WTC11 (cell line): ENCODE measurements around the gene GLTPD2.

Experiments used
- CBFB ChIP-seq: sonication (generic); formaldehyde crosslinking; IDR thresholded peaks from 2 replicates; pipeline ENCODE4 v1.8.1; 2022; ENCODE audit warnings: mild to moderate bottlenecking, low read depth, missing genetic modification reagents
- CREB1 ChIP-seq: sonication (generic); formaldehyde crosslinking; IDR thresholded peaks from 2 replicates; pipeline ENCODE4 v1.8.0; 2023; ENCODE audit warnings: mild to moderate bottlenecking, missing genetic modification reagents
- ELF4 ChIP-seq: sonication (generic); formaldehyde crosslinking; IDR thresholded peaks from 2 replicates; pipeline ENCODE4 v1.8.1; 2022; ENCODE audit warnings: low read depth, mild to moderate bottlenecking, moderate library complexity, missing genetic modification reagents
- ESRRA ChIP-seq: sonication (generic); formaldehyde crosslinking; IDR thresholded peaks from 2 replicates; pipeline ENCODE4 v1.8.1; 2022; ENCODE audit warnings: mild to moderate bottlenecking, missing genetic modification reagents, borderline replicate concordance
- IRF2 ChIP-seq: sonication (generic); formaldehyde crosslinking; IDR thresholded peaks from 2 replicates; pipeline ENCODE4 v1.8.0; 2022; ENCODE audit warnings: low read depth, missing genetic modification reagents, borderline replicate concordance
- JUN ChIP-seq: sonication (generic); formaldehyde crosslinking; IDR thresholded peaks from 2 replicates; pipeline ENCODE4 v1.8.0; 2023; ENCODE audit warnings: mild to moderate bottlenecking, missing genetic modification reagents
- SP1 ChIP-seq: sonication (generic); formaldehyde crosslinking; conservative IDR thresholded peaks from 2 replicates; pipeline ENCODE4 v1.8.1; 2022; ENCODE audit warnings: missing genetic modification reagents
- ZBTB43 ChIP-seq: sonication (generic); formaldehyde crosslinking; IDR thresholded peaks from 2 replicates; pipeline ENCODE4 v1.8.1; 2023; ENCODE audit warnings: mild to moderate bottlenecking, missing genetic modification reagents
- TF ChIP-seq, protein P1 (sequence below): fragments of 200-600 bp; IDR thresholded peaks from 2 replicates; pipeline ENCODE4 v1.8.0; 2022; ENCODE audit warnings: antibody characterized with exemption
- TF ChIP-seq, protein P2 (sequence below): fragments of 250-450 bp; sonication (Bioruptor Pico); IDR thresholded peaks from 2 replicates; pipeline ENCODE4 v2.1.2; 2022; ENCODE audit warnings: mild to moderate bottlenecking, moderate library complexity
- TF ChIP-seq, protein P3 (sequence below): sonication (generic); formaldehyde crosslinking; IDR thresholded peaks from 2 replicates; pipeline ENCODE4 v1.8.0; 2023; ENCODE audit warnings: mild to moderate bottlenecking, missing genetic modification reagents
- TF ChIP-seq, protein P4 (sequence below): sonication (generic); formaldehyde crosslinking; IDR thresholded peaks from 2 replicates; pipeline ENCODE4 v1.8.1; 2022; ENCODE audit warnings: low read depth, missing genetic modification reagents, borderline replicate concordance

GRCh38 chr17:4769628-4770027 lies 19.1 kb upstream of the GLTPD2 start:
- TF ChIP-seq, protein P1, sequence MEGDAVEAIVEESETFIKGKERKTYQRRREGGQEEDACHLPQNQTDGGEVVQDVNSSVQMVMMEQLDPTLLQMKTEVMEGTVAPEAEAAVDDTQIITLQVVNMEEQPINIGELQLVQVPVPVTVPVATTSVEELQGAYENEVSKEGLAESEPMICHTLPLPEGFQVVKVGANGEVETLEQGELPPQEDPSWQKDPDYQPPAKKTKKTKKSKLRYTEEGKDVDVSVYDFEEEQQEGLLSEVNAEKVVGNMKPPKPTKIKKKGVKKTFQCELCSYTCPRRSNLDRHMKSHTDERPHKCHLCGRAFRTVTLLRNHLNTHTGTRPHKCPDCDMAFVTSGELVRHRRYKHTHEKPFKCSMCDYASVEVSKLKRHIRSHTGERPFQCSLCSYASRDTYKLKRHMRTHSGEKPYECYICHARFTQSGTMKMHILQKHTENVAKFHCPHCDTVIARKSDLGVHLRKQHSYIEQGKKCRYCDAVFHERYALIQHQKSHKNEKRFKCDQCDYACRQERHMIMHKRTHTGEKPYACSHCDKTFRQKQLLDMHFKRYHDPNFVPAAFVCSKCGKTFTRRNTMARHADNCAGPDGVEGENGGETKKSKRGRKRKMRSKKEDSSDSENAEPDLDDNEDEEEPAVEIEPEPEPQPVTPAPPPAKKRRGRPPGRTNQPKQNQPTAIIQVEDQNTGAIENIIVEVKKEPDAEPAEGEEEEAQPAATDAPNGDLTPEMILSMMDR: no peak
- TF ChIP-seq ESRRA (CRISPR knock-in tag) (no peak), JUN (CRISPR knock-in tag) (no peak), CBFB (CRISPR knock-in tag) (no peak), IRF2 (CRISPR knock-in tag) (no peak), SP1 (CRISPR knock-in tag) (no peak), ZBTB43 (CRISPR knock-in tag) (no peak), CREB1 (no peak), ELF4 (CRISPR knock-in tag) (no peak)
- TF ChIP-seq, protein P2, sequence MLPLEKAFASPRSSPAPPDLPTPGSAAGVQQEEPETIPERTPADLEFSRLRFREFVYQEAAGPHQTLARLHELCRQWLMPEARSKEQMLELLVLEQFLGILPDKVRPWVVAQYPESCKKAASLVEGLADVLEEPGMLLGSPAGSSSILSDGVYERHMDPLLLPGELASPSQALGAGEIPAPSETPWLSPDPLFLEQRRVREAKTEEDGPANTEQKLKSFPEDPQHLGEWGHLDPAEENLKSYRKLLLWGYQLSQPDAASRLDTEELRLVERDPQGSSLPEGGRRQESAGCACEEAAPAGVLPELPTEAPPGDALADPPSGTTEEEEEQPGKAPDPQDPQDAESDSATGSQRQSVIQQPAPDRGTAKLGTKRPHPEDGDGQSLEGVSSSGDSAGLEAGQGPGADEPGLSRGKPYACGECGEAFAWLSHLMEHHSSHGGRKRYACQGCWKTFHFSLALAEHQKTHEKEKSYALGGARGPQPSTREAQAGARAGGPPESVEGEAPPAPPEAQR (CRISPR knock-in tag): no peak
- TF ChIP-seq, protein P3, sequence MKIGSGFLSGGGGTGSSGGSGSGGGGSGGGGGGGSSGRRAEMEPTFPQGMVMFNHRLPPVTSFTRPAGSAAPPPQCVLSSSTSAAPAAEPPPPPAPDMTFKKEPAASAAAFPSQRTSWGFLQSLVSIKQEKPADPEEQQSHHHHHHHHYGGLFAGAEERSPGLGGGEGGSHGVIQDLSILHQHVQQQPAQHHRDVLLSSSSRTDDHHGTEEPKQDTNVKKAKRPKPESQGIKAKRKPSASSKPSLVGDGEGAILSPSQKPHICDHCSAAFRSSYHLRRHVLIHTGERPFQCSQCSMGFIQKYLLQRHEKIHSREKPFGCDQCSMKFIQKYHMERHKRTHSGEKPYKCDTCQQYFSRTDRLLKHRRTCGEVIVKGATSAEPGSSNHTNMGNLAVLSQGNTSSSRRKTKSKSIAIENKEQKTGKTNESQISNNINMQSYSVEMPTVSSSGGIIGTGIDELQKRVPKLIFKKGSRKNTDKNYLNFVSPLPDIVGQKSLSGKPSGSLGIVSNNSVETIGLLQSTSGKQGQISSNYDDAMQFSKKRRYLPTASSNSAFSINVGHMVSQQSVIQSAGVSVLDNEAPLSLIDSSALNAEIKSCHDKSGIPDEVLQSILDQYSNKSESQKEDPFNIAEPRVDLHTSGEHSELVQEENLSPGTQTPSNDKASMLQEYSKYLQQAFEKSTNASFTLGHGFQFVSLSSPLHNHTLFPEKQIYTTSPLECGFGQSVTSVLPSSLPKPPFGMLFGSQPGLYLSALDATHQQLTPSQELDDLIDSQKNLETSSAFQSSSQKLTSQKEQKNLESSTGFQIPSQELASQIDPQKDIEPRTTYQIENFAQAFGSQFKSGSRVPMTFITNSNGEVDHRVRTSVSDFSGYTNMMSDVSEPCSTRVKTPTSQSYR (CRISPR knock-in tag): no peak
- TF ChIP-seq, protein P4, sequence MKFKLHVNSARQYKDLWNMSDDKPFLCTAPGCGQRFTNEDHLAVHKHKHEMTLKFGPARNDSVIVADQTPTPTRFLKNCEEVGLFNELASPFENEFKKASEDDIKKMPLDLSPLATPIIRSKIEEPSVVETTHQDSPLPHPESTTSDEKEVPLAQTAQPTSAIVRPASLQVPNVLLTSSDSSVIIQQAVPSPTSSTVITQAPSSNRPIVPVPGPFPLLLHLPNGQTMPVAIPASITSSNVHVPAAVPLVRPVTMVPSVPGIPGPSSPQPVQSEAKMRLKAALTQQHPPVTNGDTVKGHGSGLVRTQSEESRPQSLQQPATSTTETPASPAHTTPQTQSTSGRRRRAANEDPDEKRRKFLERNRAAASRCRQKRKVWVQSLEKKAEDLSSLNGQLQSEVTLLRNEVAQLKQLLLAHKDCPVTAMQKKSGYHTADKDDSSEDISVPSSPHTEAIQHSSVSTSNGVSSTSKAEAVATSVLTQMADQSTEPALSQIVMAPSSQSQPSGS (CRISPR knock-in tag): no peak
